ENCODE results near the gene TNRC18.

GRCh38 chr7:5420881-5421713, 2.5 kb downstream of the TNRC18 start:
- TF ChIP-seq CTCF (conservative IDR thresholded peaks at IDR 0.05; ENCODE audit: low read length), result no peak
- TF ChIP-seq EZH2phosphoT487 (IDR thresholded peaks at IDR 0.05; ENCODE audit: borderline replicate concordance), result no peak
